IPS-18a (cell line): Measurements from ENCODE around the gene VAMP5.
"Not testable (repeated sequence)": the region's sequence is repeated elsewhere in the genome, so short reads cannot be mapped to it uniquely, and the experiment has no call there.

Experiments
- H3K27ac ChIP-seq: one replicate; pipeline ENCODE4 v1.5.1; 2013; ENCODE audit warnings: low read length
- H3K27me3 ChIP-seq: one replicate; pipeline ENCODE4 v1.6.1; 2013; ENCODE audit warnings: mild to moderate bottlenecking, low read length; ENCODE audit not compliant: control insufficient read depth, insufficient read depth
- H3K36me3 ChIP-seq: one replicate; pipeline ENCODE4 v1.6.1; 2013; ENCODE audit warnings: low read depth, low read length; ENCODE audit not compliant: control insufficient read depth
- H3K4me1 ChIP-seq: one replicate; pipeline ENCODE4 v1.6.1; 2013; ENCODE audit warnings: low read depth, low read length; ENCODE audit not compliant: control insufficient read depth
- H3K4me3 ChIP-seq: one replicate; pipeline ENCODE4 v1.5.1; 2013; ENCODE audit warnings: low read length
- H3K9ac ChIP-seq: one replicate; pipeline ENCODE4 v1.6.1; 2013; ENCODE audit warnings: mild to moderate bottlenecking, low read length, moderate library complexity
- H3K9me3 ChIP-seq: one replicate; pipeline ENCODE4 v1.6.1; 2013; ENCODE audit warnings: low read depth, low read length; ENCODE audit not compliant: control insufficient read depth

VAMP5 gene

GRCh38 chr2:85589181-85589580 is 5.0 kb downstream of the VAMP5 start:
- H3K36me3 ChIP-seq, result no peaks in the 10 kb centered on the region
- H3K9me3 ChIP-seq, result no peaks in the 10 kb centered on the region
- H3K27ac ChIP-seq, result no peak overlapping the region
- no peak overlapping the region for H3K9ac ChIP-seq
- H3K27me3 ChIP-seq, result peaks cover 36% of the 10 kb centered on the region
- H3K4me1 ChIP-seq, result peaks cover 4% of the 10 kb centered on the region
- H3K4me3 ChIP-seq, result no peak overlapping the region

GRCh38 chr2:85589982-85590791 is 6.0 kb downstream of the VAMP5 start:
- Histone ChIP-seq H3K27ac (no peak overlapping the region), H3K4me3 (no peak overlapping the region), H3K4me1 (no peaks in the 10 kb centered on the region), H3K9me3 (no peaks in the 10 kb centered on the region), H3K36me3 (no peaks in the 10 kb centered on the region), H3K27me3 (peaks cover 26% of the 10 kb centered on the region), H3K9ac (no peak overlapping the region)

- Histone ChIP-seq H3K27ac (no peak overlapping the region), H3K4me1 (no peaks in the 10 kb centered on the region), H3K9me3 (no peaks in the 10 kb centered on the region), H3K4me3 (no peak overlapping the region), H3K27me3 (peaks cover 18% of the 10 kb centered on the region), H3K36me3 (no peaks in the 10 kb centered on the region), H3K9ac (no peak overlapping the region)
Observed at GRCh38 chr2:85590950-85591349, 6.7 kb downstream of the VAMP5 start.

- Histone ChIP-seq H3K4me1 (no peaks in the 10 kb centered on the region), H3K9ac (no peak overlapping the region), H3K36me3 (no peaks in the 10 kb centered on the region), H3K27me3 (peaks cover 13% of the 10 kb centered on the region), H3K9me3 (no peaks in the 10 kb centered on the region), H3K27ac (no peak overlapping the region), H3K4me3 (no peak overlapping the region)
Observed at GRCh38 chr2:85591563-85591962, 7.3 kb downstream of the VAMP5 start.

- H3K9ac ChIP-seq, H3K4me3 ChIP-seq, H3K36me3 ChIP-seq, H3K4me1 ChIP-seq, H3K9me3 ChIP-seq, H3K27ac ChIP-seq: not testable (repeated sequence)
- H3K27me3 ChIP-seq, result peaks cover 13% of the 10 kb centered on the region
Observed at GRCh38 chr2:85592299-85592698, 8.1 kb downstream of the VAMP5 start.

GRCh38 chr2:85593023-85593422 is 8.8 kb downstream of the VAMP5 start:
- Histone ChIP-seq H3K4me1 (no peaks in the 10 kb centered on the region), H3K9ac (no peak overlapping the region), H3K36me3 (peaks cover 8% of the 10 kb centered on the region), H3K9me3 (no peaks in the 10 kb centered on the region), H3K27me3 (peaks cover 13% of the 10 kb centered on the region), H3K27ac (no peak overlapping the region), H3K4me3 (no peak overlapping the region)

- H3K4me3 ChIP-seq, result peak overlapping the region; percentile 86
Observed at GRCh38 chr2:85594715-85595300, 10.6 kb downstream of the VAMP5 start.

GRCh38 chr2:85595301-85596025 is 11.2 kb downstream of the VAMP5 start, which contains the start of gene RNF181:
RNF181 (plus strand) TSS chr2:85595745; CDS start chr2:85595764, 19 bp downstream.
- H3K9ac ChIP-seq, result peak within 1 kb of the TSS; percentile 69
- H3K4me1 ChIP-seq, result no peaks in the 10 kb centered on the region
- peak within 1 kb of the TSS; percentile 86 for H3K4me3 ChIP-seq
- H3K36me3 ChIP-seq, result peaks cover 15% of the 10 kb centered on the region
- no peak within 1 kb of the TSS for H3K27ac ChIP-seq
- peaks cover 7% of the 10 kb centered on the region for H3K27me3 ChIP-seq
- no peaks in the 10 kb centered on the region for H3K9me3 ChIP-seq

More at GRCh38 chr2:85594715-85595300, 10.6 kb downstream of the VAMP5 start:
- H3K9me3 ChIP-seq, result no peaks in the 10 kb centered on the region
- H3K27ac ChIP-seq, result no peak overlapping the region
- no peaks in the 10 kb centered on the region for H3K4me1 ChIP-seq
- H3K9ac ChIP-seq, result peak overlapping the region; percentile 67
- peaks cover 15% of the 10 kb centered on the region for H3K36me3 ChIP-seq
- peaks cover 13% of the 10 kb centered on the region for H3K27me3 ChIP-seq

GRCh38 chr2:85596026-85596333 is 11.7 kb downstream of the VAMP5 start:
- Histone ChIP-seq H3K27ac (no peak overlapping the region), H3K4me3 (peak overlapping the region; percentile 86), H3K36me3 (peaks cover 15% of the 10 kb centered on the region), H3K9me3 (no peaks in the 10 kb centered on the region), H3K4me1 (no peaks in the 10 kb centered on the region), H3K9ac (peak overlapping the region; percentile 69), H3K27me3 (peaks cover 2% of the 10 kb centered on the region)

GRCh38 chr2:85596486-85597143 is 12.4 kb downstream of the VAMP5 start:
- H3K9me3 ChIP-seq, result no peaks in the 10 kb centered on the region
- peaks cover 15% of the 10 kb centered on the region for H3K36me3 ChIP-seq
- no peaks in the 10 kb centered on the region for H3K4me1 ChIP-seq
- H3K9ac ChIP-seq, result no peak overlapping the region
- H3K27me3 ChIP-seq, result no peaks in the 10 kb centered on the region
- H3K27ac ChIP-seq, result no peak overlapping the region
- H3K4me3 ChIP-seq, result peak overlapping the region; percentile 86

- H3K4me3 ChIP-seq, result no peak overlapping the region
- H3K27me3 ChIP-seq, result no peaks in the 10 kb centered on the region
- H3K9ac ChIP-seq, result no peak overlapping the region
- no peak overlapping the region for H3K27ac ChIP-seq
- peaks cover 15% of the 10 kb centered on the region for H3K36me3 ChIP-seq
- H3K9me3 ChIP-seq, result no peaks in the 10 kb centered on the region
- no peaks in the 10 kb centered on the region for H3K4me1 ChIP-seq
Observed at GRCh38 chr2:85597241-85597640, 13.0 kb downstream of the VAMP5 start.
